ENCODE data around the gene KIAA1755. TPM values are rescaled to one million over a fixed set of nuclear protein-coding genes. Genes with fewer than 3 reads are reported as not detected.

The KIAA1755 gene
- total RNA-seq, 2 experiments from 2014 or later, result not detected

DNA sequence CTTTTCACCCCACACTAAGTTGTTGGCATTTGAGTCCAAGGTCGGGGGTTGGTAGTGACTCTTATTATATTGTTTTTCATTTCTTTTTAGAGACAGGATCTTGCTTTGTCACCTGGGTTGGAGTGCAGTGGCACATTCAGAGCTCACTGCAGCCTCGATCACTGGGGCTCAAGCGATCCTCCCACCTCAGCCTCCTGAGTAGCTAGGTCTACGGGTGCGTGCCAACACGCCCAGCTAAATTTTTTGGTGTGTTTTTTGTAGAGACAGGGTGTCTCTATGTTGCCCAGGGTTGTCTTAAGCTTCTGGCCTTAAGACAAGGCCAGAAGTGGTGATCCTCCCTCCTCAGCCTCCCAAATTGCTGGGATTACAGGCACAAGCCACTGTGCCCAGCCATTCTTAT, 70.4 kb downstream of the KIAA1755 start:
- POLR2A ChIA-PET, result no interaction called here
- no peak for ATAC-seq (ENCODE audit: low read depth)
- peaks cover 2% of the 10 kb centered on the region for H3K9me3 Mint-ChIP-seq

DNA sequence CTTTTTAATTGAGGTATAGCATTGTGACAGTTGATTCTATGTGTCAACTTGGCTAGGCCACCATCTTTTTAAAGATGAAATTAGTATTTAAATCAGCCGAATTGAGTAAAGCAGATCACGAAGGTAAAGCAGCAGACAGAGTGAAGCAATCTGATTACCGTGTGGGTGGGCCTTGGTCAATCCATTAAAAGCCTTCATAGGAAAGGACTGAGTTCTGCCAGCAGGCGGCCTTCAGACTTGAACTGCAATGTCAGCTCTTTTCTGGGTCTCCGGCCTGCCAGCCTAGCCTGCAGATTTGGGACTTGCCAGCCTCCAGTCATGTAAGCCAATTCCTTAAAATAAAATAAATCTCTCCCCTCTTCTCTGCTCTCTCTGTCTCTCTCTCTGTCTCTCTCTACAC, 73.0 kb downstream of the KIAA1755 start:
- no peaks in the 10 kb centered on the region for H3K9me3 Mint-ChIP-seq
- POLR2A ChIA-PET, result no interaction called here
- no peaks in the 10 kb centered on the region for H3K4me1 Mint-ChIP-seq
- ATAC-seq (ENCODE audit: low read depth) (no peak), DNase-seq (no peak)
- no peaks in the 10 kb centered on the region for H3K36me3 Mint-ChIP-seq
- no peak overlapping the region for H3K27ac Mint-ChIP-seq
- peaks cover 30% of the 10 kb centered on the region for H3K27me3 Mint-ChIP-seq
- H3K4me3 Mint-ChIP-seq, result no peak overlapping the region

More for the DNA sequence above, 70.4 kb downstream of the KIAA1755 start:
- no peak for DNase-seq
- Mint-ChIP-seq H3K36me3 (no peaks in the 10 kb centered on the region), H3K4me3 (no peak overlapping the region), H3K4me1 (no peaks in the 10 kb centered on the region), H3K27ac (no peak overlapping the region), H3K27me3 (peaks cover 16% of the 10 kb centered on the region)

- Mint-ChIP-seq H3K27me3 (peaks cover 34% of the 10 kb centered on the region), H3K36me3 (no peaks in the 10 kb centered on the region), H3K9me3 (no peaks in the 10 kb centered on the region), H3K4me1 (no peaks in the 10 kb centered on the region), H3K27ac (no peak overlapping the region), H3K4me3 (no peak overlapping the region)
- ATAC-seq (ENCODE audit: low read depth) (no peak), DNase-seq (no peak)
- POLR2A ChIA-PET, result no interaction called here
Observed at GRCh38 chr20:38186788-38187221, 73.7 kb downstream of the KIAA1755 start.

GRCh38 chr20:38184101-38184500, 76.4 kb downstream of the KIAA1755 start:
- H3K36me3 Mint-ChIP-seq, result no peaks in the 10 kb centered on the region
- H3K27me3 Mint-ChIP-seq, result peaks cover 38% of the 10 kb centered on the region
- H3K4me3 Mint-ChIP-seq, result no peak overlapping the region
- H3K9me3 Mint-ChIP-seq, result no peaks in the 10 kb centered on the region
- no peak for ATAC-seq (ENCODE audit: low read depth)
- POLR2A ChIA-PET, result no interaction called here
- no peak for DNase-seq
- H3K27ac Mint-ChIP-seq, result no peak overlapping the region
- no peaks in the 10 kb centered on the region for H3K4me1 Mint-ChIP-seq

GRCh38 chr20:38181971-38182370, 78.6 kb downstream of the KIAA1755 start:
- H3K36me3 Mint-ChIP-seq, result no peaks in the 10 kb centered on the region
- H3K9me3 Mint-ChIP-seq, result no peaks in the 10 kb centered on the region
- peaks cover 32% of the 10 kb centered on the region for H3K27me3 Mint-ChIP-seq
- DNase-seq (no peak), ATAC-seq (ENCODE audit: low read depth) (no peak)
- H3K4me1 Mint-ChIP-seq, result no peaks in the 10 kb centered on the region
- no peak overlapping the region for H3K4me3 Mint-ChIP-seq
- POLR2A ChIA-PET, result no interaction called here
- no peak overlapping the region for H3K27ac Mint-ChIP-seq

- H3K9me3 Mint-ChIP-seq, result no peaks in the 10 kb centered on the region
- no peak overlapping the region for H3K4me3 Mint-ChIP-seq
- POLR2A ChIA-PET, result no interaction called here
- H3K4me1 Mint-ChIP-seq, result no peaks in the 10 kb centered on the region
- ATAC-seq (ENCODE audit: low read depth) (no peak), DNase-seq (no peak)
- no peak overlapping the region for H3K27ac Mint-ChIP-seq
- peaks cover 32% of the 10 kb centered on the region for H3K27me3 Mint-ChIP-seq
- H3K36me3 Mint-ChIP-seq, result no peaks in the 10 kb centered on the region
Observed at GRCh38 chr20:38181207-38181801, 79.2 kb downstream of the KIAA1755 start.

- H3K4me3 Mint-ChIP-seq, result no peak overlapping the region
- no peaks in the 10 kb centered on the region for H3K9me3 Mint-ChIP-seq
- H3K27ac Mint-ChIP-seq, result no peak overlapping the region
- no peaks in the 10 kb centered on the region for H3K36me3 Mint-ChIP-seq
- POLR2A ChIA-PET, result no interaction called here
- DNase-seq, result no peak
- ATAC-seq (ENCODE audit: low read depth), result no peak
- no peaks in the 10 kb centered on the region for H3K4me1 Mint-ChIP-seq
- peaks cover 29% of the 10 kb centered on the region for H3K27me3 Mint-ChIP-seq
Observed at GRCh38 chr20:38180781-38181180, 79.8 kb downstream of the KIAA1755 start.

DNA sequence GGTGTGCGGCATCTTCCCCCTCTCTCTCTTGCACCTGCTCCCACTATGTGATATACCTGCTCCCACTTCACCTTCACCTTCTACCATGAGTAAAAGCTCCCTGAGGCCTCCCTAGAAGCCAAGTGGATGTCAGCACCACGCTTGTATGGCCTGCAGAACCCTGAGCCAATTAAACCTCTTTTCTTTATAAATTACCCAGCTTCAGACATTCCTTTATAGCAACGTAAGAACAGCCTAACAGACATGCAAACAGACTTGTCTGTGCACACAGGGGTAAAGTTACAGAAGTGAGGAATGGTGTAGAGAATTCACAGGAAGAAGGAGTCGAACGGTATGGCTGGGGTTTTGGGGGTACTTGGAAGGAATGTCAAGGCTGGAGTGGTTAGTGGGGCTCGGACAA, 80.7 kb downstream of the KIAA1755 start:
- H3K27ac Mint-ChIP-seq, result no peak overlapping the region
- no peaks in the 10 kb centered on the region for H3K36me3 Mint-ChIP-seq
- peaks cover 24% of the 10 kb centered on the region for H3K27me3 Mint-ChIP-seq
- POLR2A ChIA-PET, result no interaction called here
- H3K9me3 Mint-ChIP-seq, result no peaks in the 10 kb centered on the region
- ATAC-seq (ENCODE audit: low read depth) (no peak), DNase-seq (no peak)
- H3K4me1 Mint-ChIP-seq, result peaks cover under 1% of the 10 kb centered on the region
- no peak overlapping the region for H3K4me3 Mint-ChIP-seq

DNA sequence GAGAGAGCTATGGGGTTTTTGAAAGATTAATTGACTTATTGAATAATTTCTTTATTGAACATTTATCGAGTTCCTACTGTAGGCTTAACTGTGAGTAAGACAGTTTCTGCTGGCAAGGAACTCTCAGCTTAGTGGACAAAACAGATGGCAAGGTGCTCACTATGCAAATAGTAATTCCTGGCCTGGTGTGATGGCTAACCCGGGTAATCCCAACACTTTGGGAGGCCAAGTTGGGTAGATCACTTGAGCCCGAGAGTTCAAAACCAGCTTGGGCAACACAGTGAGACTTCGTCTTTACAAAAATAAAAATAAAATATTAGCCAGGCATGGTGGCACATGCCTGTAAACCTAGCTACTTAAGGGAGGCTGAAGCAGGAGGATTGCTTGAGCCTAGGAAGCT, 82.0 kb downstream of the KIAA1755 start:
- POLR2A ChIA-PET, result no interaction called here
- peaks cover 2% of the 10 kb centered on the region for H3K4me1 Mint-ChIP-seq
- ATAC-seq (ENCODE audit: low read depth), result no peak

DNA sequence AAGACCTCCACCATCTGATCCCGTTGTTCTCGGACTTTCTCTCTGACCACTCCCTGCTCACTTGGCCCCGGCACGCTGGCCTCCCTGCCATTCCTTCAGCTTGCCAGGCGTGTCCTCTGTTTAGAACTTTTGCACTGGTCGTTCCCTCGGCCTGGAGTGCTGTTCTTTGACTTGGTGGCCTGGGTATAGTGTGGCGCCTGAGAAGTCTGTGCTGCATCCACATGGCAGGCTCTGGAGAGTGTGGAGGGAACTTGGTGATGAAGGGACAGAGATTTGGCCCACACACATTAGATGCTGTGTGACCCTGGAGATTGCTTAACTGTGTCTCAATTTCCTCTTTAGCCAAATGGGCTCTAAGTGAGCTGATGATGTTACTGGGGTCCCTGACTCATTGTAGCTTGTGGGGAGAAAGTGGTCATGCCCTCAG, 82.5 kb downstream of the KIAA1755 start:
- Mint-ChIP-seq H3K4me1 (peaks cover 2% of the 10 kb centered on the region), H3K27me3 (peaks cover 15% of the 10 kb centered on the region)
- POLR2A ChIA-PET, result no interaction called here

More for the DNA sequence above, 82.0 kb downstream of the KIAA1755 start:
- H3K9me3 Mint-ChIP-seq, result no peaks in the 10 kb centered on the region
- no peak for DNase-seq
- H3K27ac Mint-ChIP-seq, result no peak overlapping the region
- peaks cover 18% of the 10 kb centered on the region for H3K27me3 Mint-ChIP-seq
- H3K36me3 Mint-ChIP-seq, result no peaks in the 10 kb centered on the region
- H3K4me3 Mint-ChIP-seq, result no peak overlapping the region

GRCh38 chr20:38177201-38177600, 83.3 kb downstream of the KIAA1755 start:
- Mint-ChIP-seq H3K27ac (no peak overlapping the region), H3K36me3 (no peaks in the 10 kb centered on the region), H3K9me3 (no peaks in the 10 kb centered on the region), H3K4me3 (no peak overlapping the region), H3K4me1 (peaks cover 2% of the 10 kb centered on the region), H3K27me3 (peaks cover 13% of the 10 kb centered on the region)
- no peak for ATAC-seq (ENCODE audit: low read depth)
- POLR2A ChIA-PET, result no interaction called here
- DNase-seq, result no peak

More for the DNA sequence above, 82.5 kb downstream of the KIAA1755 start:
- ATAC-seq (ENCODE audit: low read depth) (no peak), DNase-seq (no peak)
- Mint-ChIP-seq H3K27ac (no peak overlapping the region), H3K4me3 (no peak overlapping the region), H3K9me3 (no peaks in the 10 kb centered on the region), H3K36me3 (no peaks in the 10 kb centered on the region)

DNA sequence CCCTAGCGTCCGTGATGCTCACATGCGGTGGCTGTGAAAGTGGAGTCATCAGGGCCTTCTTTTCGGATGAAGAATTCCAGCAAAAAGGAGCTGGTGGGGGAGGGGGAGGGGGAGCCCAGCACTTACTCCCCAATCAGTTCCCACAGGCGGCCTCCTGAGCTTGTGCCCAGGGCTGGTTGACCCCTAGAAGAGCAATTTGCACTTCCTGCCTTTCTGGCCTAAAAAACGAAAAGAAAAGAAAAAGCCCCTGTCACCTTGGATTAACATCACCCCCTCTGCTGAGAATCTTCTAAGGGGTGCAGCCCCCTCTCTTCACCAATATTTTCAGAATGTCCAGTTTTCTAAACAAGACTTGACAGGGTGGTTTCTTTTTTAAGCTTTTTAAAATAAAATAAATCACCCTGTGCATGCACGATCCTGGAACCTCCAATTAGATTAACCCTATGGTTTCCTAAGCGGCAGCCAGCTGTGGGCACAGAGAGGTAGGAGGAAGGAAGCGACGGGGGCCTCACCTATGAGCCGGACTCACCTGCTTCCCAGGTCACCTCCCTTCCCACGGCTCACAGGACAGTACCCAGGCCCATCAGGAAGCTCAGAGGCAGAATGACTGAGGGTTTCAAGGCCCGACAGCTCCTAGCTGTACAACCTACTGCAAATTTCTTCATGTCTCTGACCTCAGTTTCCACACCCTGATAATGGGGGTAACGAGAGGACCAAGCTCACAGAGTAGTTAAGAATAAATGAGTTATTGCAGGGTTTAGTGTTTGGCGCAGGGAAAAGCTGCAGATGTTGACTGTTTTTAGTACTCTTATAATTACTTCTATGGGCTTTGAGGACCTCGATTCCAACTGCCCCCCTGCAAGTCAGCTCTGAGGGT, 85.0 kb downstream of the KIAA1755 start:
- POLR2A ChIA-PET, result interaction anchor here (0.5 kb wide), 1 partner anchor 328 kb away, joined by 4 read pairs; no protein-coding TSS in a partner anchor
- Mint-ChIP-seq H3K36me3 (no peaks in the 10 kb centered on the region), H3K27me3 (peaks cover 15% of the 10 kb centered on the region), H3K9me3 (no peaks in the 10 kb centered on the region), H3K27ac (no peak overlapping the region), H3K4me1 (peaks cover 2% of the 10 kb centered on the region), H3K4me3 (no peak overlapping the region)
- no peak for DNase-seq
- ATAC-seq (ENCODE audit: low read depth), result no peak

- no peaks in the 10 kb centered on the region for H3K9me3 Mint-ChIP-seq
- DNase-seq (no peak), ATAC-seq (ENCODE audit: low read depth) (no peak)
- peaks cover 13% of the 10 kb centered on the region for H3K27me3 Mint-ChIP-seq
- no peak overlapping the region for H3K27ac Mint-ChIP-seq
- no peak overlapping the region for H3K4me3 Mint-ChIP-seq
- no peaks in the 10 kb centered on the region for H3K36me3 Mint-ChIP-seq
- peaks cover 9% of the 10 kb centered on the region for H3K4me1 Mint-ChIP-seq
- POLR2A ChIA-PET, result no interaction called here
Observed at GRCh38 chr20:38173237-38174156, 87.0 kb downstream of the KIAA1755 start.

All from activated naive CD8-positive, alpha-beta T cell treated with anti-CD3 and anti-CD28 coated beads, Interleukin-2, amount 10 ng/mL, durations not matched to agents 7 days and 5 days (primary cell).